Measurements from ENCODE around the gene NEURL3.

Gene NEURL3

DNA sequence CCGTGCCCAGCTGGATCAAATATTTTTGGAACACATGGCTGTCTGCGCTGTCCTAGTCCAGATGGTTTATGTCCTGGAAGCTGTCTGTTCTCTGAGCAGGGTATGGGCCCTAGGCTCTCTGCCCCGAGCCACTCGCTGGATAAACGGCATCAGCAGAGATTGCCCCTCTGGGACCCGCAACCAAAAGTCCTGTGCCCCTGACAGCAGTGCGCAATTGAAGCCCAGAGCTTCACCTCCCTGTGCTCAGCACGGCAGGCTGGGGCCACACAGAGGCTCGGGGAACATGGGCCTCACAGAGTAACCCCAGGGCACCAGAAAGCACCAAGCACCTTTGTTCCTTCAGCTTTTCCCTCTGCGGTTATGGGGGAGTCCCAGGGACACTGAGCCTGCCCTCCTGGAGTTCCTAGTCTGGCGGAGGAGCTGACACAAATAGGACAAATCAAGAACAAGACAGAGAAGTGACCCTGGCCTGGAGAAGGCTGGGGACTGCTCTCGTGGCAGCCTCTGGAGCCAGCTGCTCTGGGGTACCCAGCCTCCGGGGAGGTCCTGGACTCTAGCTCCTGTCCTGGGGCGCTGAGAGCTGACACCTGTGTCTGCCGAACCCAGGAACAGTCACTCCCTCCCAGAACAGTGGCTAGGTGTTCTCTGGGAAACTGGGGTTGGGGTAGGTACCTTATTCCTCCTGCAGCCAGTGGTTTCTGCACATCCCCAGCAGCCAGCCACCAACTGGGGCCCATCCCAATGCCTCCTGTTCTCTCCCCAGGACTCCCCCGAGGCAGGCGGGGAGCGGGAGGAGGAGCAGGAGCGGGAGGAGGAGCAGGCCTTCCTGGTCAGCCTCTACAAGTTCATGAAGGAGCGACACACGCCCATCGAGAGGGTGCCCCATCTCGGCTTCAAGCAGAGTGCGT, 43.7 kb upstream of the NEURL3 start:
- in situ Hi-C loops (cut with HindIII; ENCODE audit: low pct_unique_long_range_greater_than_20kb, low sequenced_read_pairs): no loop called here
- TF ChIP-seq JUND (IDR thresholded peaks at IDR 0.05; ENCODE audit: low read depth): no peak
- no peak for DNase-seq (ENCODE audit: low read depth in 1 of 2, low spot score in 1 of 2)

DNA sequence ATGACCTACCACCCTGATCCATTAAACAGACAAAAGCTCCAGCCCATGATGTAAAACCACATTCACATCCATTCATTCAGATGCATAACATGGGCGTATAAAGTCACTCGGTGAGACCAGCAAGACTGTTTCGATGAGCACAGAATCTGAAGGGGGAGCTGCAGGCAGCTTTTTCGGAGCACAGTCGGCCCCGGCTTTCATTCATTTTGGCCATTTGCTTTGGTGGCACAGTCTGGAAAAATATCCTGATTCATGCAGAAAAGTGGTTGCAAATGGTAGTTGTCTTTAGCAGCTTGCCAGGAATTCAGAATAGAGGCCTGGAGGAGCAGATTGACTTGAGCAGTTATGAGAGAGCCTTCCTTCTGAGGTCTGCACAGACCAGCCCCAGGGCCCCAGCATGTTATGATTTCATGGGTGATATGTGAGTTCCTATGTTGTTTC, 42.6 kb upstream of the NEURL3 start:
- TF ChIP-seq JUND (IDR thresholded peaks at IDR 0.05; ENCODE audit: low read depth): no peak
- in situ Hi-C loops (cut with HindIII; ENCODE audit: low pct_unique_long_range_greater_than_20kb, low sequenced_read_pairs): no loop called here
- no peak for DNase-seq (ENCODE audit: low read depth in 1 of 2, low spot score in 1 of 2)

DNA sequence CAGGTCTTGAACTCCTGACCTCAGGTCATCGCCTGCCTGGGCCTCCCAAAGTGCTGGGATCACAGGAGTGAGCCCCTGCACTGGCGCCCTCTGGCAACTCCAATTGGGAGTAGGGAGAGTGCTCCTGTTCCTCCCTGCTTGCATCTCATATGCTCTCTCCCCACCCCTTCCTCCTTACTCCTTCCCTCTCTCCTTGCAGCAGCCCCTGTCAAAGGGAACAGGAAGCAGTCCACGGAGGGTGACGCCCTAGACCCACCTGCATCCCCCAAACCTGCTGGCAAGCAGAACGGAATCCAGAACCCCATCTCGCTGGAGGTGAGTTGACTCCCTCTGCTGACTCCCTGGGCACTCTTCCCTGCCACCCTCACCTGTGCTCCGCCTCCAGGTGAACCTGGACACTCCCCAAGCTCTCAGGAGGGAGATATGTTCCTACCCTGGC, 42.1 kb upstream of the NEURL3 start:
- DNase-seq (ENCODE audit: low read depth in 1 of 2, low spot score in 1 of 2): no peak
- in situ Hi-C loops (cut with HindIII; ENCODE audit: low pct_unique_long_range_greater_than_20kb, low sequenced_read_pairs): no loop called here
- TF ChIP-seq JUND (IDR thresholded peaks at IDR 0.05; ENCODE audit: low read depth): no peak

DNA sequence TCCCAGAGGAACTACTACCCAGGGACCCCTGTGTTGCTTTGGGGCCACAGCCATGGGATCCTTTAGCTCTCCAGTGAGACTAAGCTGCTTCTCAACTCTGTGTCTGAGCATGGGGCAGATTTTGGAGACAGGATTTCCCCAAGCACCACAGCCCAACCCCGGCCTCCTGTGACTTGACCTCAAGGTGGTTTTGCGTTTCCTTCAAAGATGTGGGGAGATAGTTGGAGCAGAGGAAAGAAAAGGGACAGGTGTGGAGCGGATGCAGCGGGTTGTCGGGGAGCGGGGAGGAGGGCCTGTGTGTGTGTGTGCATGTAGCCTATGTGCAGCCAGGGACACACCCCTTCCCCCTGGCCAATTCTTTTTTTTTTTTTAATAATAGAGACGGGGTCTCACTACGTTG, 41.6 kb upstream of the NEURL3 start:
- DNase-seq (ENCODE audit: low read depth in 1 of 2, low spot score in 1 of 2): no peak
- TF ChIP-seq JUND (IDR thresholded peaks at IDR 0.05; ENCODE audit: low read depth): no peak
- in situ Hi-C loops (cut with HindIII; ENCODE audit: low pct_unique_long_range_greater_than_20kb, low sequenced_read_pairs): no loop called here

DNA sequence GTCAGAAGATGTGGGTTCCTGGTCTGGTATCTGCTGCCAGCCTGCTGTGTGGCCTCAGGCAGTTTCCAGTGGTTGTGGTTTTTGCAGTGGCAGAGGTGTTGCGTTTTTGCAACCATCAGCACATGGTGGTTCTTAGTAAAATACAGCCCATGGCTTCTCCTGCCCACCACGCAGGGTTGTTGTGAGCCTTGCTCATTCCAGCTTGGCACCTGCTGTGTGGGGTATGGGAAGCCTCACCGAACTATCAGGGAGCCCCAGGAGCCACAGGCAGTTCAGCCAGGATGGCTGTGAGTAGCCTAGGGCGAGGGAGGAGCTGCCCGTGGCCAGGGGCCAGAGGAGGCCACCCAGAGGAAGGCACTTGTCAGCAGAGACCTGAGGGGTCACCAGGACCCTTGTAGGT, 41.2 kb upstream of the NEURL3 start:
- DNase-seq (ENCODE audit: low read depth in 1 of 2, low spot score in 1 of 2): no peak
- in situ Hi-C loops (cut with HindIII; ENCODE audit: low pct_unique_long_range_greater_than_20kb, low sequenced_read_pairs): no loop called here
- TF ChIP-seq JUND (IDR thresholded peaks at IDR 0.05; ENCODE audit: low read depth): no peak

DNA sequence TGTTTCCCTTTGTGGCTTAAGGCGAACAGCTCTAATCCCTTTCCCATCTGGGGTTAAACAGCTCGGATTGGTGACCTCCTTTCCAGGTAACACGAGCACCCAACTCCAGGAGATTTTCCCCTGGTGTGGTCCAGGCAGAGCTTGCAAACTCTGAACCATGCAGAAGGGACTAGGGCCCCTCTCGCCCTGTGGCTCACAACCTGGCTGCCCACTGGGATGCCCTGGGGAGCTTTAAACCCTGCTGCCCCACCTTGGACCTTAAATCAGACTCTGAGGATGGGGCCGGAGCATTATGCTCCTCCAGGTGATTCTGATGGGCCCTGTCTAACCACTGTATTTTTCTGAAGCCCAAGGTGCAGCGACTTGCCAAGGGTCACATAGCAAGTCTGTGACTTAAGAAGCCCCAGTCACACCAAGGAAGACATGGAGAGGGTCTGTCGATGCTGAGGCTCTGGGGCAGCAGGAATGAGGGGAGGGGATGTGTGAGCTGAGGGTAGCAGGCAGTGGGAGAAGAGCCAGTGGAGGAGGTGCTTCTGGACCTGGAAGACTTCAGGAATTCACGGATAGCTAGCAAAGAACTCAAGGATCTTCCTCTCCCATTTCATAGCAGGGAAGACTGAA, 37.3 kb upstream of the NEURL3 start:
- no peak for DNase-seq (ENCODE audit: low read depth in 1 of 2, low spot score in 1 of 2)
- no peak for TF ChIP-seq JUND (IDR thresholded peaks at IDR 0.05; ENCODE audit: low read depth)
- in situ Hi-C loops (cut with HindIII; ENCODE audit: low pct_unique_long_range_greater_than_20kb, low sequenced_read_pairs): no loop called here

DNA sequence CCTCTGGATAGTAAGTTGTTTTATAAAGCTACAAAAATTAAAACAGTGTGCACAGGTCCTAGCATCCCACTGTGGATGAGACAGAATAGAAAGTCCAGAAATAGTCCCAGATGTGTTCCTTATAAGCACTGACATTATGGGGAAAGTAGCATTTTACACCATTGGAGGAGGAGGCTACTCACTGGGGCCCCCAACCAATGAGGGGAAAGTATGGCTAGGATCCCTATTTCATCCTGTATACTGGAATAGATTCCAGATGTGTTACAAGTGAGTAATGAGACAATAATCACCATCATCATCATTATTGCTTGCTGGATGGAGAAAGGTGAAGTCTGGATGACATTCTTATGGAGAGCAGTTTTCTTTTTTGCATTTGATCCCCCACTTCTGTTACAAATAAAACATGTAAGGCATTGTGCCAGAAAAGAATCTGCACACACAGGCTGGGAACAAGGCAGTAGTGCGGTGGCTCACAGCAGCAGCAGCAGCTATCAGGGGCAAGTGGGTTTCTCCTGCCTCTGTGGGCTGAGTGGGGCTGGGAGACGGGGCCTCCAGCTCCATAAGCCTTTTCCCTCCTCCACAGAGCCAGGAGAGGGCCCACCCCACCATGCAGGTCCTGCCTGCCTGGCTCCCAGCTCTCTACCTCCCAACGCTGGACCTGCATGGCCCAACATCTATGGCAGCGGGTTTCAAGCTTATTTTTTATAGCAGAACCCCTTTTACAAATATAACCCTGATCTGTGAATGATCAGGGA, 36.4 kb upstream of the NEURL3 start:
- in situ Hi-C loops (cut with HindIII; ENCODE audit: low pct_unique_long_range_greater_than_20kb, low sequenced_read_pairs): no loop called here
- DNase-seq (ENCODE audit: low read depth in 1 of 2, low spot score in 1 of 2): no peak

DNA sequence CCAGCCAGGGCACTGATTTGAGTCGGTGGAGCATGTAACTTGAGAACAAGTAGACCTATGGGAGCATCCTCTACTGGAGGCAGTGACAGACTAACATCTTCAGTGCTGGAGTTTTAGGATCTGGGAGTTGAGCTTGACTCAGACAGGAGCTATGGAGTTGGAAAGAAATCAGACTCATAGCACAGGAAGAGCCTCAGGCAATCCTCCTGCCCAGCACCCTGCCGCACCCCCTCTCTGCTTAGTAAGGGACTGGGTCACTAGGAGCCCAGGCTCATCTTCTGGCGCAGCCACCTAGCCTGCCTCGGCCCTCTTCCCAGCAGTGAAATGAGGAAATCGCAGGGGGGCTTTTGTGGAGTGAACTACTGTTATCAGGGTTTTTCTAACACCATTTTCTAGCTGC, 35.0 kb upstream of the NEURL3 start:
- no peak for TF ChIP-seq JUND (IDR thresholded peaks at IDR 0.05; ENCODE audit: low read depth)
- in situ Hi-C loops (cut with HindIII; ENCODE audit: low pct_unique_long_range_greater_than_20kb, low sequenced_read_pairs): no loop called here
- DNase-seq (ENCODE audit: low read depth in 1 of 2, low spot score in 1 of 2): no peak

More for the DNA sequence above, 36.4 kb upstream of the NEURL3 start:
- TF ChIP-seq JUND (IDR thresholded peaks at IDR 0.05; ENCODE audit: low read depth): no peak

DNA sequence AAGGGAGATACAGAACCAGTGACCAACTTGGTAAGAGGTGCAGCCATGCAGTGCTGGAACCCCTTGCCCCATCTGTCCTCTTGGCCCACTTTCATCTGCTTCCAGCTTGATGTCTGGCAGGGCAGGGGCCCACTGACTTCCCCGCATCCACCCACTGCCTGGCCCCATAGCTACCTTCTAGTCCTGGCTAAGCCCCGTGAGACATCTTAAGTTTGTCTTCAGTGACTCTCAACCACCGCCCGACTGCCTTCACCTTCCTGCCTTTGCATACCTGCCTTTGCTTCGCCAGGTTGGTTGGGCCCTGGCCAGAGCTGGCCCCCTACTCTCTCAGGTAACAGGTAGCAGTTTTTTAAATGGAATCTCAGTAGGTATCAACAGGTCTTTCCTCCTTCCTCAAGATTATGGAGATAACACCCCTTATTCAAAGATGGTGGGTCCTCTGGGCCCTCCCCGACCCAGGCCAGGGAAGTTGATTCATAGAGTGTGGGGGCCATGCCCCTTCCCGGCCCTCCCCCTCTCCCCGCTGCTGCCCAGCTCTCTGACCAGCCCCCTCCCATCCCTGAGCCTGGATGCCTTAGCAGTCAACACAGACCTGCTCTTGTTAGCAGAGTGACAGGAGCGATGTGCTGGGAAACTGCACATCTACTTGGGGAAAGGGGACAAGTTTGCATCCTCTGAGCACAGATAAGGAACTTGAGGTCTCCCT, 34.2 kb upstream of the NEURL3 start:
- no peak for TF ChIP-seq JUND (IDR thresholded peaks at IDR 0.05; ENCODE audit: low read depth)
- DNase-seq (ENCODE audit: low read depth in 1 of 2, low spot score in 1 of 2): no peak
- in situ Hi-C loops (cut with HindIII; ENCODE audit: low pct_unique_long_range_greater_than_20kb, low sequenced_read_pairs): no loop called here

DNA sequence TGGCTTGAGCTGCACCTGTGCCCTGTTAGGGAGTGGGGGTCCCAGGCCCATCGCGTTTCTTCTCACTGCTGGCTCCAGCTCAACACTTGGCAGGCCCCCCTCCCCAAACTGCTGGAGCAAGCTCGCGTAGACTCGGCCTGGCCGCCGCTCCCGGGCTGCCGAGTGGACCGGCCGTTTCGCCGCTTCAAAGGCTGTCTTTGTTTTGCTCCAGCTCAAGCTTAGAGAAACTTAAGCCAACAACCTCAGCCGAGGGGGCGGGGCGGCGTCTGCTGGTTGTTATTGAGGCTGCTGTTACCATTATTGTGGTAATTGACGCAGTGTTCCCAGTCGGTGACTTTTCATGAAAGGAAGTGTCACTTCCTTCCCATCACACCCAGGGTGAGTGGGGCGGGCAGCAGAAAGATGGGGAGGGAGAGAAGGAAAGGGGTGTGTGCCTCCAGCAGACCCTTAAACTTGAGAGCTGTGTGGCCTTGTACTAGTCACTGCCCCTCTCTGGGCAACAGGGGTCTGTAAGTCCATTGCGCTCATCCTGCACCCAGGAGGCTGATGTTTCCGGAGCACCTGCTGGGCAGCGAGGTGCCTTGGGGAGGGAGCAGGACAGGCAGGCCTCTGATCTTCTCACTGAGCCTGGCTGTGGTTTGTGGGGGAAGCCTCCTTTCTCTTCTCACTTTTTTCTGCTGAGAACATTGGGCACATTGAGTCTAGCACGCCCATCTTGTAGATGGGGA, 33.5 kb upstream of the NEURL3 start:
- TF ChIP-seq JUND (IDR thresholded peaks at IDR 0.05; ENCODE audit: low read depth): no peak
- DNase-seq (ENCODE audit: low read depth in 1 of 2, low spot score in 1 of 2): no peak
- in situ Hi-C loops (cut with HindIII; ENCODE audit: low pct_unique_long_range_greater_than_20kb, low sequenced_read_pairs): no loop called here

DNA sequence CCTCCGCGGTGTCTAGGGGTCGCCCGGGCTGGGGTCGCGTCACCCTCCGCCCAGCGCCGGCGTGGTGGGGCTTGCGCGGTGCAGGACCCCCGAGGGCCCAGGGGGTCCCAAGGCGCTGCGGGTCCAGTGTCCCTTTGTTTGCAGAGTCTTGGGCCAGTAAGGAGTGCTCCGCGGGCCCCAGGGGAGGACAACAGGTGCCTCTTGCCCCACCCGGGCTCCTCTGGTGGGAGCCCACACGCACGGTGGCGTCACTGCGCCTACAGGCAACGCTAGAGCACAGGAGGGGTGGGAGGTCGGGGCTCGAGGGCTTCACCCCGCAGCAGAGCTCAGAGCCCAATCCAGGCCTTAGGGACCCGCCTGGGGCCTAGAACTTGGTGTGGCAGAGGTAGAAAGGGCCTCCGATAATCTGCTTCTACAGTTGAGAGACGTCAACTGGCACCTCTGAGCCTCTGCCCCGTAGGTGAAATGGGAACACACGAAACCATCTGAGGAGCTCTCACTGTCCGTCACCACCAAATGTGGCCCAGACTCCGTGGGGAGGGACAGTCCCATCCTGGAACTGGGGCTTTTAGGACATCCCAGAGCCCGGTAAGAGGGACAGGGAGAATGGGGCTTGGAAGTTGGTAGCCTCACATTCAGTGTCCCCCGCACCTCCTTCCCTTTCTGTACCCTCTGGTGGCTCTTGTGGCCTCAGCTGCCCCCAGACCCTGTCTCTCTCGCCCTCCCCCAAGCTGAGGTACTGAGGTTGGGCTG, 32.8 kb upstream of the NEURL3 start:
- in situ Hi-C loops (cut with HindIII; ENCODE audit: low pct_unique_long_range_greater_than_20kb, low sequenced_read_pairs): no loop called here
- no peak for TF ChIP-seq JUND (IDR thresholded peaks at IDR 0.05; ENCODE audit: low read depth)
- DNase-seq (ENCODE audit: low read depth in 1 of 2, low spot score in 1 of 2): no peak

Measured in T47D (cell line).